Activated naive CD4-positive, alpha-beta T cell treated with anti-CD3 and anti-CD28 coated beads, Interleukin-2, amount 50 U/mL, for 72 hours (primary cell): Measurements from ENCODE around the gene CAP2. TPM values are rescaled to one million over a fixed set of nuclear protein-coding genes. Genes with fewer than 3 reads are reported as not detected.

Experiments
- ATAC-seq, 2 donors: fragments of 150-1000 bp; cut with Tn5 transposase; 2 replicates each; pipeline ENCODE4 v1.10.0; 2021; ENCODE audit warnings: mild to moderate bottlenecking in 2 of 2, moderate library complexity in 2 of 2
- DNase-seq, 2 donors: peaks; one replicate each; pipeline ENCODE4 v3.0.0; 2021 to 2022; ENCODE audit warnings: low spot score in 2 of 2
- H3K27ac Mint-ChIP-seq, 2 donors: one replicate each; pipeline ENCODE4 v1.8.0; 2022; ENCODE audit warnings: mild to moderate bottlenecking in 2 of 2, mixed read lengths in 2 of 2
- H3K36me3 Mint-ChIP-seq, 2 donors: one replicate each; pipeline ENCODE4 v1.8.0; 2022; ENCODE audit warnings: mixed read lengths in 2 of 2
- H3K9me3 Mint-ChIP-seq, 2 donors: one replicate each; pipeline ENCODE4 v1.8.0; 2022; ENCODE audit warnings: mixed read lengths in 2 of 2
- total RNA-seq, 2 donors: library from RNA; stranded (reverse); gene quantifications; one replicate each; pipeline ENCODE4 v1.2.3, GENCODE V29; 2022

The CAP2 gene
- total RNA-seq, 2 donors from 2014 or later, result not detected

- H3K9me3 Mint-ChIP-seq, result no peaks in the 10 kb centered on the region
- no peaks in the 10 kb centered on the region for H3K36me3 Mint-ChIP-seq
- H3K27ac Mint-ChIP-seq, result no peak overlapping the region
- no peak for DNase-seq
- no peak for ATAC-seq
Measured at GRCh38 chr6:17477356-17477755, 84.0 kb downstream of the CAP2 start.

- no peak overlapping the region for H3K27ac Mint-ChIP-seq
- ATAC-seq, result no peak
- no peak for DNase-seq
- no peaks in the 10 kb centered on the region for H3K9me3 Mint-ChIP-seq
- no peaks in the 10 kb centered on the region for H3K36me3 Mint-ChIP-seq
Measured at GRCh38 chr6:17478223-17478907, 85.0 kb downstream of the CAP2 start.

- DNase-seq (no peak), ATAC-seq (no peak)
- Mint-ChIP-seq H3K9me3 (no peaks in the 10 kb centered on the region), H3K27ac (no peak overlapping the region), H3K36me3 (no peaks in the 10 kb centered on the region)
Measured at GRCh38 chr6:17478946-17479345, 85.6 kb downstream of the CAP2 start.

- Mint-ChIP-seq H3K36me3 (no peaks in the 10 kb centered on the region), H3K9me3 (no peaks in the 10 kb centered on the region), H3K27ac (no peak overlapping the region)
- ATAC-seq (no peak), DNase-seq (no peak)
Measured at GRCh38 chr6:17480476-17480875, 87.1 kb downstream of the CAP2 start.

GRCh38 chr6:17482711-17483110 lies 89.3 kb downstream of the CAP2 start:
- no peak overlapping the region for H3K27ac Mint-ChIP-seq

GRCh38 chr6:17483391-17484016 lies 90.1 kb downstream of the CAP2 start:
- no peak for DNase-seq
- H3K9me3 Mint-ChIP-seq, result no peaks in the 10 kb centered on the region
- no peak overlapping the region for H3K27ac Mint-ChIP-seq
- no peak for ATAC-seq
- no peaks in the 10 kb centered on the region for H3K36me3 Mint-ChIP-seq

More at GRCh38 chr6:17482711-17483110, 89.3 kb downstream of the CAP2 start:
- H3K9me3 Mint-ChIP-seq, result no peaks in the 10 kb centered on the region
- H3K36me3 Mint-ChIP-seq, result no peaks in the 10 kb centered on the region
- DNase-seq (no peak), ATAC-seq (no peak)

GRCh38 chr6:17484201-17484849 lies 90.9 kb downstream of the CAP2 start:
- Mint-ChIP-seq H3K27ac (no peak overlapping the region), H3K9me3 (no peaks in the 10 kb centered on the region), H3K36me3 (no peaks in the 10 kb centered on the region)
- no peak for ATAC-seq
- DNase-seq, result no peak

GRCh38 chr6:17485181-17485580 lies 91.8 kb downstream of the CAP2 start:
- Mint-ChIP-seq H3K9me3 (no peaks in the 10 kb centered on the region), H3K36me3 (no peaks in the 10 kb centered on the region), H3K27ac (no peak overlapping the region)
- DNase-seq (no peak), ATAC-seq (no peak)

- Mint-ChIP-seq H3K27ac (no peak overlapping the region), H3K36me3 (no peaks in the 10 kb centered on the region), H3K9me3 (no peaks in the 10 kb centered on the region)
- ATAC-seq (no peak), DNase-seq (no peak)
Measured at GRCh38 chr6:17485946-17486345, 92.6 kb downstream of the CAP2 start.

GRCh38 chr6:17486680-17487079 lies 93.3 kb downstream of the CAP2 start:
- H3K27ac Mint-ChIP-seq, result no peak overlapping the region
- ATAC-seq, result no peak

GRCh38 chr6:17490724-17491123 lies 97.3 kb downstream of the CAP2 start:
- ATAC-seq, result no peak
- Mint-ChIP-seq H3K27ac (no peak overlapping the region), H3K9me3 (no peaks in the 10 kb centered on the region), H3K36me3 (no peaks in the 10 kb centered on the region)
- DNase-seq, result no peak

More at GRCh38 chr6:17486680-17487079, 93.3 kb downstream of the CAP2 start:
- no peak for DNase-seq
- H3K36me3 Mint-ChIP-seq, result no peaks in the 10 kb centered on the region
- H3K9me3 Mint-ChIP-seq, result no peaks in the 10 kb centered on the region

- H3K9me3 Mint-ChIP-seq, result no peaks in the 10 kb centered on the region
- H3K27ac Mint-ChIP-seq, result no peak overlapping the region
- DNase-seq, result no peak
- no peaks in the 10 kb centered on the region for H3K36me3 Mint-ChIP-seq
- no peak for ATAC-seq
Measured at GRCh38 chr6:17491416-17492142, 98.2 kb downstream of the CAP2 start.

GRCh38 chr6:17492350-17492749 lies 99.0 kb downstream of the CAP2 start:
- DNase-seq, result no peak

GRCh38 chr6:17493286-17493685 lies 99.9 kb downstream of the CAP2 start:
- no peak for DNase-seq
- H3K27ac Mint-ChIP-seq, result no peak overlapping the region
- H3K36me3 Mint-ChIP-seq, result no peaks in the 10 kb centered on the region
- H3K9me3 Mint-ChIP-seq, result no peaks in the 10 kb centered on the region
- ATAC-seq, result peak in 1 of 2 donors; percentile 34

More at GRCh38 chr6:17492350-17492749, 99.0 kb downstream of the CAP2 start:
- no peaks in the 10 kb centered on the region for H3K36me3 Mint-ChIP-seq
- H3K27ac Mint-ChIP-seq, result no peak overlapping the region
- ATAC-seq, result no peak
- no peaks in the 10 kb centered on the region for H3K9me3 Mint-ChIP-seq

- no peak for ATAC-seq
Measured at GRCh38 chr6:17494177-17494576, 100.8 kb downstream of the CAP2 start.

GRCh38 chr6:17494919-17495318 lies 101.5 kb downstream of the CAP2 start:
- H3K27ac Mint-ChIP-seq, result no peak overlapping the region

More at GRCh38 chr6:17494177-17494576, 100.8 kb downstream of the CAP2 start:
- Mint-ChIP-seq H3K36me3 (no peaks in the 10 kb centered on the region), H3K27ac (no peak overlapping the region), H3K9me3 (no peaks in the 10 kb centered on the region)
- no peak for DNase-seq

GRCh38 chr6:17497535-17498095 lies 104.2 kb downstream of the CAP2 start:
- H3K9me3 Mint-ChIP-seq, result no peaks in the 10 kb centered on the region
- no peak for ATAC-seq
- DNase-seq, result no peak

More at GRCh38 chr6:17494919-17495318, 101.5 kb downstream of the CAP2 start:
- Mint-ChIP-seq H3K36me3 (no peaks in the 10 kb centered on the region), H3K9me3 (no peaks in the 10 kb centered on the region)
- ATAC-seq (no peak), DNase-seq (no peak)

More at GRCh38 chr6:17497535-17498095, 104.2 kb downstream of the CAP2 start:
- Mint-ChIP-seq H3K27ac (no peak overlapping the region), H3K36me3 (no peaks in the 10 kb centered on the region)
